ENCODE results near the gene CLEC16A. TPM values are rescaled to one million over a fixed set of nuclear protein-coding genes. Genes with fewer than 3 reads are reported as not detected.

CLEC16A gene
- total and polyA plus RNA-seq, 9 of the 15 experiments (the other 6 are each of a cell fraction or from before 2014, with no cell fraction given): 1.00 to 22.3 (median 10.0) TPM

DNA sequence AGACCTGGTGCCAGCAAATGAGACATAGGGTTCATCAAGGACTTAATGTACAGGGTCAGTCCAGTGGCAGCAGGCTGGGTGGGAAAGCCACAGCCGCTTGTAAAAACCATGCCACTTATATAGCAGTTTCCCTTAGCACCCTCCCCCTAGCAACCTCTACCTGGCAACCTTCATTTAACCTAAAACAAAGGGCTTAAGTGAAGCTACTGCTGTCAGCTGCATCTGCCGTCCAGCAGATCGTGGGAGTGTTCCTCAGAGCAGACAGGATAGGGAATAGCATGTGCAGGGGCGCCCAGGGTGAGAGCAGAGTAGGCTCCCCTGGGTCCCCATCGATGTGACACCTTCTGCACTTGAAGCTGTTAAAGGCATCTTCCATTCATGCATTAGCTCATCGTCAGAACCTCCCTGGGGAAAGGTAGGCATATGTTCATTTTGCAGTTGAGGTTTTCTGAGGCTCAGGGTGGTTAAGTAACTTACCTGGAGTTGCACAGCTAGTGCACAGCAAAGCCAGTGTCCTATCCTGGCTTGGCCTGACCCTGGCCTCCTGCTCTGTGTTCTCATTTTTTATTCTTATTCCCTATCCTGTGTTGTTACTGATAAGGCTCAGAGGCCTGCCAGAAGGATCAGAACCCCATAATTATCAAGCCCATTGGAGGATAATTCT, 199.1 kb downstream of the CLEC16A start (continued):
- TF ChIP-seq ZC3H4 (CRISPR knock-in tag; IDR thresholded peaks at IDR 0.05; ENCODE audit: borderline replicate concordance) (no peak), HMGXB4 (CRISPR knock-in tag; IDR thresholded peaks at IDR 0.05) (no peak), ZNF77 (CRISPR knock-in tag; IDR thresholded peaks at IDR 0.05) (no peak), BRD9 (IDR thresholded peaks at IDR 0.05; ENCODE audit: low read depth, partially characterized antibody) (peak; percentile 98), HNRNPUL1 (IDR thresholded peaks at IDR 0.05; ENCODE audit: low read length) (no peak), MEIS2 (IDR thresholded peaks at IDR 0.05; ENCODE audit: partially characterized antibody) (no peak), NCOA4 (IDR thresholded peaks at IDR 0.05; ENCODE audit: partially characterized antibody) (no peak), ZNF143 (CRISPR knock-in tag; IDR thresholded peaks at IDR 0.05) (no peak), EHMT2 (IDR thresholded peaks at IDR 0.05) (no peak), BCOR (IDR thresholded peaks at IDR 0.05) (peak; percentile 82; the same call in 1 of the 2 replicates), SMAD1 (IDR thresholded peaks at IDR 0.05; ENCODE audit: low read depth, low read length, partially characterized antibody) (no peak), BCL6 (CRISPR knock-in tag; IDR thresholded peaks at IDR 0.05) (no peak), NELFE (IDR thresholded peaks at IDR 0.05; ENCODE audit: insufficient read depth, insufficient read length) (no peak), RBM25 (IDR thresholded peaks at IDR 0.05; ENCODE audit: low read depth, low read length, severe bottlenecking) (peak; percentile 83), ATF1 (CRISPR knock-in tag; IDR thresholded peaks at IDR 0.05) (no peak), ATF1 (tag; IDR thresholded peaks at IDR 0.05) (no peak), KLF16 (IDR thresholded peaks at IDR 0.05) (no peak), ZNF23 (CRISPR knock-in tag; IDR thresholded peaks at IDR 0.05) (no peak), ESRRA (IDR thresholded peaks at IDR 0.05; ENCODE audit: borderline replicate concordance, low read depth) (no peak), KDM1A (IDR thresholded peaks at IDR 0.05) (peak in 1 of 2 experiments; percentile 55; a peak in 1 of 4 replicates), FOXP1 (CRISPR knock-in tag; IDR thresholded peaks at IDR 0.05) (0 out of 2 replicates have a peak, but pooled peaks have one; percentile 20), ZNF696 (CRISPR knock-in tag; conservative IDR thresholded peaks at IDR 0.05) (no peak), NCOR1 (IDR thresholded peaks at IDR 0.05) (no peak), PTBP1 (IDR thresholded peaks at IDR 0.05; ENCODE audit: low read depth, low read length) (peak; percentile 76; the same call in 1 of the 2 replicates), CBFA2T3 (IDR thresholded peaks at IDR 0.05) (peak; percentile 26; the same call in 1 of the 2 replicates), ZNF282 (CRISPR knock-in tag; IDR thresholded peaks at IDR 0.05) (no peak)
- TF ChIP-seq, protein P1, sequence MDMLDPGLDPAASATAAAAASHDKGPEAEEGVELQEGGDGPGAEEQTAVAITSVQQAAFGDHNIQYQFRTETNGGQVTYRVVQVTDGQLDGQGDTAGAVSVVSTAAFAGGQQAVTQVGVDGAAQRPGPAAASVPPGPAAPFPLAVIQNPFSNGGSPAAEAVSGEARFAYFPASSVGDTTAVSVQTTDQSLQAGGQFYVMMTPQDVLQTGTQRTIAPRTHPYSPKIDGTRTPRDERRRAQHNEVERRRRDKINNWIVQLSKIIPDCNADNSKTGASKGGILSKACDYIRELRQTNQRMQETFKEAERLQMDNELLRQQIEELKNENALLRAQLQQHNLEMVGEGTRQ (CRISPR knock-in tag; IDR thresholded peaks at IDR 0.05): no peak
- TF ChIP-seq, protein P2, sequence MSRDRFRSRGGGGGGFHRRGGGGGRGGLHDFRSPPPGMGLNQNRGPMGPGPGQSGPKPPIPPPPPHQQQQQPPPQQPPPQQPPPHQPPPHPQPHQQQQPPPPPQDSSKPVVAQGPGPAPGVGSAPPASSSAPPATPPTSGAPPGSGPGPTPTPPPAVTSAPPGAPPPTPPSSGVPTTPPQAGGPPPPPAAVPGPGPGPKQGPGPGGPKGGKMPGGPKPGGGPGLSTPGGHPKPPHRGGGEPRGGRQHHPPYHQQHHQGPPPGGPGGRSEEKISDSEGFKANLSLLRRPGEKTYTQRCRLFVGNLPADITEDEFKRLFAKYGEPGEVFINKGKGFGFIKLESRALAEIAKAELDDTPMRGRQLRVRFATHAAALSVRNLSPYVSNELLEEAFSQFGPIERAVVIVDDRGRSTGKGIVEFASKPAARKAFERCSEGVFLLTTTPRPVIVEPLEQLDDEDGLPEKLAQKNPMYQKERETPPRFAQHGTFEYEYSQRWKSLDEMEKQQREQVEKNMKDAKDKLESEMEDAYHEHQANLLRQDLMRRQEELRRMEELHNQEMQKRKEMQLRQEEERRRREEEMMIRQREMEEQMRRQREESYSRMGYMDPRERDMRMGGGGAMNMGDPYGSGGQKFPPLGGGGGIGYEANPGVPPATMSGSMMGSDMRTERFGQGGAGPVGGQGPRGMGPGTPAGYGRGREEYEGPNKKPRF (IDR thresholded peaks at IDR 0.05; ENCODE audit: low read depth, low read length): no peak

Measured in K562 (cell line).